ENCODE results near the gene PGA5.

The PGA5 gene

DNA sequence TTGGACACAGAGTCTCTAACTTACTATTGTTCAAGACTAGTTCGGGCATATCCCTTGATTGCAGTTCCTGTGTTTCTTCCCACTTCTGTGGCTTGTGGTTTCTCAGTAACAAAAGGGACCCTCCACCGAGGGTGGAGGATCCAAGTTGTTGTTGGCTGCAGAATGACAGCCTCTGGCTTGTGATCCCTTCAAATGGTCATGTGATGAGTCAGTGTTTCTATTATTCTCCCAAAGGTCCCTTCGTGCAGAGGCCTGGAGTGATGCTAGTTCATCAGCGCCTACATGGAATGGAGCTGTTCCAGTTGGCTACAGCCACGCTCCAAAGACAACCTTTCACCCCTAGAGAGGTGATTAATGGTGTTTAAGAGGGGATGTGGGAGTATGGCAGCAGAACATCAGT is 56.8 kb downstream of the PGA5 start:
- DNase-seq: no peak

DNA sequence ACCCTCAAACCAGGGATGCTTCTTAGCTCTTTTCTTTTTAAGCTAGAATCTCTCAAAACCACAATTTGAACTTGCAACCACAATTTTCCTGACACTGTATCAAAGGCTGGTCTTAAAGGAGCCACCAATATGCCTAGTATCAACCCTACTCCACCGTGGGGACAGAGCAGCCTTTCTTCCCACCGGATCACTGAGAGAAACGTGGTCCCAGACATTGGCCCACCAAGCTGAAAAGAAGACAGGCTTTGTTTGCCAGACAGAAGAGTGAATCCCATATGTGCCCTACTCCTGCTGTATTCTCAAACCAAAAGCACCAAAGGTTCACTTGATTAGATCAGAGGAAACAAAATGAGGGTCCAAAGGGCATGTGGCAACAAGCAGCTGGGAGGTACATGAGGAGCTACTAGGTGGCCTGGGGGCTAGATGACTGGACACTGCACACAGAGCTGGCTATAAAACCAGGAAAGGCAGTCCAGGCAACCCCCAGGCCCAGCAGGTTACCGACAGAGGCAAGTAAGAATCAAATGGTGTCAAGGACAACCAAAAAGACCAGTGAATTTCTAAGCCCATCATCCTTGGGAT is 57.8 kb downstream of the PGA5 start:
- DNase-seq: no peak
